NK-92 (cell line): ENCODE data around the gene MRPS18A.
"Not testable (repeated sequence)": the region's sequence is repeated elsewhere in the genome, so short reads cannot be mapped to it uniquely, and the experiment has no call there.

Experiments
- DNase-seq: peaks from one replicate; lab custom pipeline; 2025; ENCODE audit not compliant: unreplicated experiment; lab: John Stamatoyannopoulos, UW

Gene MRPS18A

GRCh38 chr6:43639984-43640800, 47.4 kb downstream of the MRPS18A start:
- no peak for DNase-seq

GRCh38 chr6:43636308-43636659, 51.3 kb downstream of the MRPS18A start:
- DNase-seq, result no peak

DNA sequence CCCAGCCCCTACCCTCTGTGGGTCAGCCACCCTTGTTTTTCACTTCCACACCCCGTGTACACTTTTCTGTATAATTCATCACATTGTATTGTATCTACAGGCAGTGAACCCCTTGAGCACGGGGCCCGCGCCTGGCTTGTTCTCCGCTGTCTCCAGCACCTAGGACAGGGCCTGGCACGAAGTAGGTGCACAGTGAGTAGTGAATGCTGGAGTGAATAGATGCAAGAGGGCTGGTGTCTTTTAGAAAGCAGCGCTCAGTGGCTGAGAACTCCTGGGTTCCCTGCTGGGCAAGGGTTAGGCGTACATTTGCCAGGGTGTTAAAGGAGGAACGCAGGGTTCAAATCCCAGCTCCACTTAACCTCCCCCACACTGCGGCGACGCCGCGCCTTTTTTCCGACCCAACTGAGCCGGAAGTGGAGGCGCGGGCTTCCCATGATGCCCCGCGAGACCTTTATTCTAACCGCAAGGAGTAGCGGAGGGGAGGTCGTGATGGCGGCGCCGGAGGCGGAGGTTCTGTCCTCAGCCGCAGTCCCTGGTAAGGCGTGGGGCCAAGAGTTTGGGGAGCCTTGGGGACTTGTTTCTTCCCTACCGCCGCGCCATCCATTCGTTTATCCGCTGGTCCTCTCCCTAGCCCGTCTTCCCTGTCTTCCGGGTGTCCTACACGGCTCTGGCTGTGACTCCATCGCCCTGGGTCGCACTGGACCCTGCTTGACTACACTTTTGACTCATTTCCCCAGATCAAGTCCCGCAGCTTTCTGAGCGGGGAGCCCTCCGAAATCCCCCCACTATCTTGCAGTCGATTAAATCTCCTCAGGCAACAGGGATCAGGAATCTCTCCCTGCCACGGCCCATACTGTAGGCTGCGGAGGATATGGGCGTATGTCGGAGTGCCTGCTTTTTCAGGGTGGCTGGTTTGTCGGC, 51.9 kb downstream of the MRPS18A start, which contains the start of gene MAD2L1BP:
Gene MAD2L1BP (plus strand): TSS at position 454 of the 921 bp plus-strand sequence. CDS start 36 bp downstream, at position 490.
- DNase-seq, result no peak

DNA sequence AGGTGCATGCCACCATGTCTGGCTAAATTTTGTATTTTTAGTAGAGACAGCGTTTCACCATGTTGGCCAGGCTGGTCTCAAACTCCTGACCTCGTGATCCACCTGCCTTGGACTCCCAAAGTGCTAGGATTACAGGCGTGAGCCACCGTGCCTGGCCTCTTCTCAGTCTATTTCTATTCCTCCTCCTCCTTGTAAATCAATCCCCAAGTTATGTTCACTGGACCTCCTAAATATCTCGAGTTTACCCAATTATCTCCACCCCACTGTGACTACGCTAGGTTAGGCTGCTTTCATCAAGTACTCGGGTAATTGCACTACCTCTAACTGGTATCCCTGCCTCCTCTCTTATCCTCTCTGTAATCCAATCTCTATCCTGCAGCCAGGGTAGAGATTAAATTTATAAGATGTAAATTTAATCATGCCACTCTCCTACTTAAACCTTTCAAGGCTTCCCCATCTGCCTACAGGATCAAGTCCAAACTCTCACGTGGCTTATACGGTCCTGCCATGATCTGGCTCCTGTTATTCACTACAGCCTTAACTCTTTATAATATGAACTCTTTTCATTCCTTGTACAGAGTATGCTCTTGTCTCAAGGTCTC, 52.8 kb downstream of the MRPS18A start:
- DNase-seq, result no peak

DNA sequence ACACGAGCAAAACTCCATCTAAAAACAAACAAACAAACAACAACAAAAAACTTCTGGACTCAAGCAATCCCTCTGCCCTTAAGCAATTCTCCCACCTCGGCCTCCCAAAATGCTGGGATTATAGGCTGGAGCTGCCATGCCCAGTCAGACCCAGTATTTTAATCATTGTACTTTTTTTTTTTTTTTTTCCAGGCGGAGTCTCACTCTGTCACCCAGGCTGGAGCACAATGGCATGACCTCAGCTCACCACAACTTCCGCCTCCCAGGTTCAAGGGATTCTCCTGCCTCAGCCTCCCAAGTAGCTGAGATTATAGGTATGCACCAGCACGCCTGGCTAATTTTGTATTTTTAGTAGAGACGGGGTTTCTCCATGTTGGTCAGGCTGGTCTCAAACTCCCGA, 54.6 kb downstream of the MRPS18A start:
- not testable (repeated sequence) for DNase-seq

DNA sequence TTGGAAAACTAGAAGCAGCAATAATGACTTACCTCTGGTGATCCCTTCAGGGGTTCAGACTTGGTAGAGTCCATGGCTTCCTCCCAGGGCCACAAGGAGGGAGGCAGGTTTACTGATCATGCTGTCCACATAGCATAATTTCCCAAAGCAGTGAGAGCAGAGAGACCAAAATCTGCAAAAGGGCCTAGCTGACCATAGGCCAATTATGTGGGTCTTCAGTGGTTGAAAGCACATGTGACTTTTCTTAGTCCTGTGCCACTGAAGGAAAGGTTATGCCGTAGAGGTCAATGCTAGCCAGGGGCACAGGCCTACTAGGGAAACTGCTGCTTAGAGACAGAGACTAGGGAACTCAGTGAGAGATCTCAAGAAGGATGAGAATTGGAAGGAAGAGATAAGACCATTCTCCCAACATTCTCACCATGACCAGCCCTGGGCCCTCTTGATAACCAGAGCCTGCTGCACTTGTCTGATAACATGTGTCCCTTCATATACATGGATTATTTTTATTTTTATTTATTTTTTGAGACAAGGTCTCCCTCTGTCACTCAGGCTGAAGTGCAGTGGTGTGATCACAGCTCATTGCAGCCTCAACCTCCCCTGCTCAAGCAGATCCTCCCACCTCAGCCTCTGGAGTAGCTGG, 56.5 kb downstream of the MRPS18A start:
- no peak for DNase-seq

GRCh38 chr6:43629505-43630300, 57.9 kb downstream of the MRPS18A start:
- DNase-seq, result peak; percentile 21

DNA sequence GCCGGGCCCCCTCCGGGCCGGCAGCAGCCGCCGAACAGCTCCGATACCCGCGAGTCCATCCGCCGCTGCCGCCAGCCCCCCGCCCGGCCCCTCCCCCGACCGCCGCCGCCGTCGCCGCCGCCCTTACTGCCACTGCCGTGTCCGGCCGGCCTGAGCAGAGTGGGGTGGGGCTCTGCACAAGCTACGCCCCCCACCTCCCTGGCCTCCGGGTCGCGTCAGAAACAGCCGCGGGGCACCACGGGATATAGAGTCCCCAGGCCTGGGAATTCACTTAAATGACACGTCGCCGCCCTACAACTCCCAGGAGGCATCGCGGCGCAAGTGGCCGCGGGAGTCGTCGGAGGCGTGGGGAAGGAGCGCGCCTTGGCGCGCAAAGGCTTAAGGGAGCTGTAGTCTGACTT, 58.5 kb downstream of the MRPS18A start, which contains the start of gene GTPBP2:
Gene GTPBP2 (minus strand): TSS at position 161 of the 401 bp plus-strand sequence. CDS start 102 bp downstream, at position 59.
- peak; percentile 59 for DNase-seq

- DNase-seq, result no peak
These were observed 59.0 kb downstream of the MRPS18A start for GRCh38 chr6:43628393-43629103.

DNA sequence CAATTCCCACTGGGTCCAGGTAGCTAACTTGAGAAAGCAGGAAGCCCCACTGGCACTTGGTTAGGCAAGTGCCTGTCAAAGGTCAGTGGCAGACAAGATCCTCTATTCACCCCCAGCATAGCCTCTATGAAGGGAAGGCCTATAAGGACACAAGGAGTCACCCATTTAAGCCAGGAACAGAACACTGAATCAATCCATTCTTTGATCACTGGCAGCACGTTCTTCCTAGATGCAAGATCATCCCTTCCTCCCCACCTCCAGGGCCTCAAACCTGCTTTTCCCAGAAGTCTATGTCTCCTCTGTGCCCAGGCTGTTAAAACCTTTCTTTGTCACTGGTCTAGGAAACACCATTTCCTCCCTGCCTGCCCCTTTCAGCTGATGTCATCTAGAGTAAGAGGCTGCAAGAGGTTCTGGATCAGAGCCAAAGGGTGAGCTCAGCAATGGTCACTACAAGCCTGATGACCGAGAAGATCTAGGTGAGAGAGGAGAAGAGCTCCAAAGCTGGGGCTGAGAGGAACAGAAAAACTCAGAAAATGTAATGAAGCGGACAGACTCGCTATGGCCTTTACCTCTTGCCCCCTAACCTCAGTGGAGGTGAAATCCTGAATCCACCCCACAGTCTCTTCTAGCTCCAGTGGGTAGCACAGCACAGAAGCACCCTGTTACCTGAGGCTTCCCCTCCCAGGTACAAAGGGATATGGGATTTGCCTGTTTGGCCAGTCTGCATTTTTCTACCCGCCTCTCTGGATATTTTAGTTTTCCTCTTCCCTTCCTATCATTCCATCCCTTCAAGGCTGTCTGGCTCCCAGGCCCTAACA, 60.4 kb downstream of the MRPS18A start:
- DNase-seq, result no peak

- DNase-seq, result no peak
These were observed 62.1 kb downstream of the MRPS18A start for GRCh38 chr6:43625393-43625992.

DNA sequence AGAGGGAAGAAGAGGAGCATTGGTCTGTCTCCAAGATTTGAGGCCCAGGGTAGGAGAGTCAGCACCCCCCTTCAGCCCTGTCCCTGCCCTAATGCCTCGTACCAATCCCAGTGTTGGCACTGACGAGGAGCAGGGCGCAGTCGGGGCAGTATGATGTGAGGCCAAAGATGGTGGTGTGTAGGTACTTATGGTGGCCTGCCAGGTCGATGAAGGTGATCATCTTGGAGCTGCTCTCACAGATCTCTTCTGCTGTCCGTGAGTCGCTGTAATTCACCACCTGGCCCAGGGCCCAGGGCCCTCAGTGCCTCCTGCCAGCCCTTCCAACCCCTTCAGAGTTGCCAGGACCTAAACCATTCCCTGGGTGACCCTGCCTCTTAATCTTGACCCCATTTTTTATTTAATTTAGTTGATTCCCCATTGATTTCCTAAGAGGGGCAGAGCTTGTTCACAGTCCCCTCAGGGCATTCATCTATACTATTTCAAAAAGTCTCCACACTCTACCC, 62.8 kb downstream of the MRPS18A start:
- no peak for DNase-seq

DNA sequence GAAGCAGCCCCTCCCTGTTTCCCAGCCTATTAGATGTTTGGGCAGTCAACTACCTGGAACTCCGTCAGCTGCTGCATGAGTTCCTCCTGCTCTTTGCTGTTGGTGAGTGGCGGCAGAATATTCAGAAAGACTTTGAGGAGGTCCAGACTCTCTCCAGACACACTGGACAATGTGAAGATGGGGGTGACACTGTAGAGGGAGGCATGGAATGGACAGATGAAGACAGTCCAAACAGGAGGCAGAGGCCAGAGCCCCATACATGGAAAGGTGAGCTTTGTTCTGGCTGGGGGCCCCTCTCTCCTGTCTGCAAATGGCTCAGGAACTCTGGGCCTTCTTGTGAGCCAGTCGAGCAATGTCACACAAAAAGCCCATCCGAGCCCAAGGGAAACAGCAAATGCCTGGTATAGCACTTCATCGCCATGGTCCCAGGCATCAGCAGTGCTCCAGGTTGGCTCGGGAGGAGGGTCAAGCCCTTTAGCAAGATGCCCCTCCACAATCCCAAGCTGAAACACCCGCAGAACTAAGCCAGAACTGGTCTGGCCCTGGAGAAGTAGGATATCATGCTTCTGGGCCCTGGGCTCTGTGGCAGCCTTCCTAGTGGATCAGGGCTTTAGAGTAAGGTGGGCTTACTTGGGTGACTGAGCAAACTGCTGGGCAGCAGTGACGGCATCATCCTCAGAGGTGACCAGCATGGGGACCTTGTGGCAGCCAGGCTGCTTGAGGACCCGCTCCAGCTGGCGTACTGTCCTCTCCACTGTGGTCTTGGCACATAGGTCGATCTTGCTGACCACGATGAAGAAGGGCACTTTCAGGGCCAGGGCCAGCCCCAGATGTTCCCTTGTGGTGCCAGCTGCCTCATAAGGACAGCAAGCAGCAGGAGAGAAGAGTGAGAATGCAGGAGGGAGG, 63.5 kb downstream of the MRPS18A start:
- no peak for DNase-seq

DNA sequence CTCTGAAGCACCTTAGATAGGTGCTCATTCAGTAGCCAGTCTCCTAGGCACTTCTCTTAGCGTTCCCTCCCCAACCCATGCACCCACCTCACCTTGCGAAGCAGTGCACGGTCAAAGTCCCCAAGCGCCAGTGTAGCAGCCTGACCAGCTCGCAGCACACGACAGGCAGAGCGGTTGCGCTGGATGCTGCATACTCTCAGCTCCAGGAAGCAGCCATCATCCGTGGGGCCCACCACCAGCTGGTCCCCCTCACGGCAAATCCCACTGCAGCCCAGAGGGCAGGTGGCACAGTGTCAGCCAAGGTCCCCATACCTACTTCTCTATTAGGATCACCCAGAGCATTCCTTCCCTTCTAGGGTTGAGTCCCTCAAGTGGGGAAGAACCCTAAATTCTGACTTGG, 65.0 kb downstream of the MRPS18A start:
- no peak for DNase-seq

GRCh38 chr6:43621836-43622180, 65.8 kb downstream of the MRPS18A start:
- DNase-seq, result no peak
